ENCODE results near the gene MAP2.

The MAP2 gene

GRCh38 chr2:209526561-209526960 lies 102.7 kb downstream of the MAP2 start:
- no peak for DNase-seq (ENCODE audit: low read depth in 4 of 4, low spot score in 1 of 4)

GRCh38 chr2:209529579-209529978 lies 105.7 kb downstream of the MAP2 start:
- no peak for DNase-seq (ENCODE audit: low read depth in 4 of 4, low spot score in 1 of 4)

- no peak for DNase-seq (ENCODE audit: low read depth in 4 of 4, low spot score in 1 of 4)
Measured at GRCh38 chr2:209532321-209532720, 108.5 kb downstream of the MAP2 start.

GRCh38 chr2:209533391-209533790 lies 109.5 kb downstream of the MAP2 start:
- DNase-seq (ENCODE audit: low read depth in 4 of 4, low spot score in 1 of 4) = no peak

- no peak for DNase-seq (ENCODE audit: low read depth in 4 of 4, low spot score in 1 of 4)
Measured at GRCh38 chr2:209534228-209534627, 110.4 kb downstream of the MAP2 start.

- DNase-seq (ENCODE audit: low read depth in 4 of 4, low spot score in 1 of 4) = no peak
Measured at GRCh38 chr2:209536363-209536762, 112.5 kb downstream of the MAP2 start.

GRCh38 chr2:209547726-209548125 lies 123.9 kb downstream of the MAP2 start:
- no peak for DNase-seq (ENCODE audit: low read depth in 4 of 4, low spot score in 1 of 4)

GRCh38 chr2:209549589-209549988 lies 125.7 kb downstream of the MAP2 start:
- DNase-seq (ENCODE audit: low read depth in 4 of 4, low spot score in 1 of 4) = no peak

GRCh38 chr2:209553913-209554312 lies 130.1 kb downstream of the MAP2 start:
- no peak for DNase-seq (ENCODE audit: low read depth in 4 of 4, low spot score in 1 of 4)

- no peak for DNase-seq (ENCODE audit: low read depth in 4 of 4, low spot score in 1 of 4)
Measured at GRCh38 chr2:209556354-209556961, 132.6 kb downstream of the MAP2 start.

GRCh38 chr2:209560911-209561310 lies 137.1 kb downstream of the MAP2 start:
- no peak for DNase-seq (ENCODE audit: low read depth in 4 of 4, low spot score in 1 of 4)

- no peak for DNase-seq (ENCODE audit: low read depth in 4 of 4, low spot score in 1 of 4)
Measured at GRCh38 chr2:209563453-209563852, 139.6 kb downstream of the MAP2 start.

- DNase-seq (ENCODE audit: low read depth in 4 of 4, low spot score in 1 of 4) = no peak
Measured at GRCh38 chr2:209564816-209565215, 141.0 kb downstream of the MAP2 start.

GRCh38 chr2:209565896-209566582 lies 142.2 kb downstream of the MAP2 start:
- DNase-seq (ENCODE audit: low read depth in 4 of 4, low spot score in 1 of 4) = no peak

GRCh38 chr2:209570194-209570593 lies 146.3 kb downstream of the MAP2 start:
- DNase-seq (ENCODE audit: low read depth in 4 of 4, low spot score in 1 of 4) = no peak

- no peak for DNase-seq (ENCODE audit: low read depth in 4 of 4, low spot score in 1 of 4)
Measured at GRCh38 chr2:209574515-209574914, 150.7 kb downstream of the MAP2 start.

GRCh38 chr2:209577376-209578357 lies 153.8 kb downstream of the MAP2 start:
- no peak for DNase-seq (ENCODE audit: low read depth in 4 of 4, low spot score in 1 of 4)

GRCh38 chr2:209578394-209579001 lies 154.7 kb downstream of the MAP2 start:
- no peak for DNase-seq (ENCODE audit: low read depth in 4 of 4, low spot score in 1 of 4)

- no peak for DNase-seq (ENCODE audit: low read depth in 4 of 4, low spot score in 1 of 4)
Measured at GRCh38 chr2:209579230-209579749, 155.4 kb downstream of the MAP2 start.

- no peak for DNase-seq (ENCODE audit: low read depth in 4 of 4, low spot score in 1 of 4)
Measured at GRCh38 chr2:209581040-209581439, 157.2 kb downstream of the MAP2 start.

GRCh38 chr2:209582281-209582680 lies 158.4 kb downstream of the MAP2 start:
- DNase-seq (ENCODE audit: low read depth in 4 of 4, low spot score in 1 of 4) = no peak
